ENCODE results near the gene GALNT16. TPM values are rescaled to one million over a fixed set of nuclear protein-coding genes. Genes with fewer than 3 reads are reported as not detected.
A peak's percentile ranks its signal among the peaks of the same experiment; 100 is the strongest.

The GALNT16 gene
- total and polyA plus RNA-seq, 11 donors, result 17.0 to 81.6 (median 51.3) TPM

DNA sequence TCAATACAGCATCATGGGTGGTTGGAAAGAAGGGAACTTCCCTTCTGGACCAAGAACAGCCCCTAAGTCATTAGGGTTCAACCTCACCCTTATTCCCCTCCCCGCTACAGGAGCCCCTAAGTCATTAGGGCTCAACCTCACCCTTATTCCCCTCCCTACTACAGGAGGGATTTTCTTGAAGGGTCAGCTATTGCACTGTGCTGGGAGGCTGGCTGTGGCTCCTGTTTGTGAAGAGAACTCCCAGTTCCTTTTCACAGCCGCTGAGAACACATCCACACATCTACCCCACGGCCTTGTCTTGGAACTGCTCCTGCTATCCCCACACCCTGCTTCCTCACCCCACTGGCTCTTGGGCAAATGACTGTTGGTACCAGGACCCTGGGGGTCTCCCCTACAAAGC, 93.2 kb downstream of the GALNT16 start:
- H3K9me3 ChIP-seq, result no peaks in the 10 kb centered on the region
- H3K36me3 ChIP-seq, result peaks cover 0 to 27% (median 16%) of the 10 kb centered on the region in 9 donors
- TF ChIP-seq POLR2A (IDR thresholded peaks at IDR 0.05), result no peak
- TF ChIP-seq, protein P1, sequence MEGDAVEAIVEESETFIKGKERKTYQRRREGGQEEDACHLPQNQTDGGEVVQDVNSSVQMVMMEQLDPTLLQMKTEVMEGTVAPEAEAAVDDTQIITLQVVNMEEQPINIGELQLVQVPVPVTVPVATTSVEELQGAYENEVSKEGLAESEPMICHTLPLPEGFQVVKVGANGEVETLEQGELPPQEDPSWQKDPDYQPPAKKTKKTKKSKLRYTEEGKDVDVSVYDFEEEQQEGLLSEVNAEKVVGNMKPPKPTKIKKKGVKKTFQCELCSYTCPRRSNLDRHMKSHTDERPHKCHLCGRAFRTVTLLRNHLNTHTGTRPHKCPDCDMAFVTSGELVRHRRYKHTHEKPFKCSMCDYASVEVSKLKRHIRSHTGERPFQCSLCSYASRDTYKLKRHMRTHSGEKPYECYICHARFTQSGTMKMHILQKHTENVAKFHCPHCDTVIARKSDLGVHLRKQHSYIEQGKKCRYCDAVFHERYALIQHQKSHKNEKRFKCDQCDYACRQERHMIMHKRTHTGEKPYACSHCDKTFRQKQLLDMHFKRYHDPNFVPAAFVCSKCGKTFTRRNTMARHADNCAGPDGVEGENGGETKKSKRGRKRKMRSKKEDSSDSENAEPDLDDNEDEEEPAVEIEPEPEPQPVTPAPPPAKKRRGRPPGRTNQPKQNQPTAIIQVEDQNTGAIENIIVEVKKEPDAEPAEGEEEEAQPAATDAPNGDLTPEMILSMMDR (IDR thresholded peaks at IDR 0.05), result no peak
- DNase-seq, result no peak
- H3K27ac ChIP-seq, result no peak overlapping the region
- 86 to 96% (median 92%) methylated on average over 3 of the region's 3 CpGs for whole genome bisulfite sequencing, 4 donors
- peaks cover 0 to 23% (median 11%) of the 10 kb centered on the region in 12 donors for H3K4me1 ChIP-seq
- ATAC-seq, result no peak
- H3K27me3 ChIP-seq, result no peaks in the 10 kb centered on the region
- H3K4me3 ChIP-seq, result no peak overlapping the region
- intact Hi-C loops (cut with DNase I), result loop anchor here in 1 of 10 donors (5.0 kb wide), 1 partner anchor 96 kb away; no protein-coding TSS in a partner anchor

DNA sequence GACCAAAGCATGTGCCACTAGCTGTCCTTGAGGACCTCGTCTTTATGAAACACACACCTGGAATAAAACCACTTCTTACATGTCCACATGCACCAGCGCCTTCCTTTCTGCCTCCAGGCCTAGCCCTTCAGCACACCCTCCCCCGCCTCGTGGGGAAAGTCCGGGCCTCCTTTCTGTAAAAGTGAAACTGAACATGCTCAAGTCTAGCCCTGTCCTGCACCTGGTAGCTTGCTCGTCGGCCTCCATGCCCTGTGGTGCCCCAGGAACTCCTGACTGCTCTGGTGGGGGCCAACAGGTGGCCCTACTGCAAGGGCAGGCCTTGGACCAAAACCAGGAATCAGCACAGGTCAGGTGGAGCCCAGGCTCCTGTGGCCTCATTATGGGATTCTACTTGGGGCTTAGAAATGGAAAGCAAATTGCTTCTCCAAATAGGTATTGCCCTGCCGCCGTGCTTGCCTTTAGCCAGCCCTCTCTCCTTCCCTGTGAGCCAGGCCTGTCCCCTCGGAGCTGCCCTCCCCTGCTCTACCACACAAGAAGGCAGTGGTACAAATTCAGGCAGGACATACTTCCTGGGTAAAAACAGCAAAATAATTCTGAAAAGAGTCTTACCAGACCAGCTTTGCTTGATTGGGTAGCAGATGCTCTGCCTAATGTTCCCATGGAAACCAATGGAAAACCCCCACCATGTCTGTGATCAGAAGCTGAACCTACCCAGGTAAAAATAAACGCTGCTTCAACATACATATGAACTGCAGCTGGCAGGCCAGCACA, 94.6 kb downstream of the GALNT16 start:
- intact Hi-C loops (cut with DNase I), result loop anchor here in 3 of 10 donors (5.0 kb wide), 1 partner anchor 97 kb away; no protein-coding TSS in a partner anchor
- H3K9me3 ChIP-seq, result no peaks in the 10 kb centered on the region
- no peak for DNase-seq
- peak overlapping the region in 1 of 12 donors; percentile 5 for H3K27ac ChIP-seq
- TF ChIP-seq POLR2A (IDR thresholded peaks at IDR 0.05), result no peak
- TF ChIP-seq, protein P1 (IDR thresholded peaks at IDR 0.05), result no peak
- H3K27me3 ChIP-seq, result no peaks in the 10 kb centered on the region
- H3K4me3 ChIP-seq, result no peak overlapping the region
- peaks cover 0 to 16% (median 7%) of the 10 kb centered on the region in 9 donors for H3K36me3 ChIP-seq
- peaks cover 0 to 23% (median 11%) of the 10 kb centered on the region in 12 donors for H3K4me1 ChIP-seq
- ATAC-seq, result no peak
- 71 to 81% (median 77%) methylated on average over 9 to 11 of the region's 11 CpGs for WGBS, 4 donors

DNA sequence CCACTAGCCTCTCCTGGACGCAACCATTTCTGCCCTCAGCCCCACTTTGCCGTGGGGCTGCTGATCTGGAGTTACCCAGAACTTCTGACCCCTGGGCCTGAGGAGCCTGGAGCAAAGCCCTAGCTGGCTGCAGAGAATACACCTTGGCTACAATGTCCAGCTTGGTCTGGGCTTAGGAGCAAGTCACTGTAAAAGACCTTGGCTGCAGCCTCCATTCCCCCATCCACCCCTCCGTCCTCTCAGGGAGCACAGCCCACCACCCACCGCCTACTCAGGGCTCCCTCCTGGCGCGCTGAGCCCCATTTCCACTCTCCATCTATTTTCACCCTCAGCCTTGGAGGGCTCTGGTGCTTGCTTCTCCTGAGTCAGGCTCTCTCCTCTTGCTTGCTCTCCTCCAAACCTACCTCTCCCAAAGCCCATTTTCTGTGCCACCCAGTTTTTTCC, 95.2 kb downstream of the GALNT16 start:
- intact Hi-C loops (cut with DNase I), result loop anchor here in 2 of 10 donors (5.0 kb wide), 1 partner anchor 98 kb away; no protein-coding TSS in a partner anchor
- H3K27ac ChIP-seq, result peak overlapping the region in 9 of 12 donors; percentile 18 to 64 (median 46)
- H3K36me3 ChIP-seq, result peaks cover 0 to 10% (median 7%) of the 10 kb centered on the region in 9 donors
- WGBS, 4 donors, result 83 to 96% (median 89%) methylated on average over 6 of the region's 6 CpGs
- peak in 1 of 4 donors; percentile 5 for ATAC-seq
- DNase-seq, result no peak
- no peaks in the 10 kb centered on the region for H3K9me3 ChIP-seq
- H3K4me1 ChIP-seq, result peaks cover 0 to 23% (median 11%) of the 10 kb centered on the region in 12 donors
- no peaks in the 10 kb centered on the region for H3K27me3 ChIP-seq
- no peak for TF ChIP-seq POLR2A (IDR thresholded peaks at IDR 0.05)
- TF ChIP-seq, protein P1 (IDR thresholded peaks at IDR 0.05), result no peak
- no peak overlapping the region for H3K4me3 ChIP-seq

DNA sequence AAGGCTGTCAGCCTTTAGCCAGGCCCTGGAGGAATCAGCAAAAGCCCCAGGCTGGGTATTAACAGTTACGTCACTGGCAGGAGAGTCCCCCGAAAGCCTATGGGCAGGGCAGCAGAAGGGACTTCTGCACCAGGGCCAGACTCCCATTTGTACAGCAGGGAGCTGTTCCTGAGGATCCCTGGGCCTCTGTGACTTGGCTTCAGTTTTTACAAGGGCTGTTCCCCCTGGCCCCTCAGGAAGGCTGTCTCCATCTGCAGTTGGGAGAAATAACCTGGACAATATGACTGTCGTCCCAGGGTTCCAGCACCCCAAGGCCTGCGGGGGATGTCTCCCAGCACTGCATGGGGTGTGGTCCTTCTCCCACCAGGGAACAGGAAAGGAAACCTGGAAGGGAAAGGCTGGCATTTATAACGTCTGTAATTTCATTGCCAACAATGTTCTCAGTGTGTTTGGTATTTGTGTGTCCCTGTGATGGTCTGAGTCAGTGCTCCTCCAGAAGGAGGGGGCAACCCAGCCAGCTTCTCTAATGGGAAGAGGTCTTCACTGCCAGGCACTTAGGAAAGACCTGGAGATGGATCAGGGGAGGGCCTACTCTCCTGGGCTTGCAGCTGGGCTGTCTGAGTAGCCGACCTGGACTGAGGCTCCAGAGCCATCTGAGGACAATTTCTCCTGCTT, 95.8 kb downstream of the GALNT16 start:
- Histone ChIP-seq H3K27me3 (no peaks in the 10 kb centered on the region), H3K9me3 (no peaks in the 10 kb centered on the region), H3K4me3 (no peak overlapping the region), H3K27ac (peak overlapping the region in 9 of 12 donors; percentile 18 to 64 (median 46)), H3K4me1 (peaks cover 0 to 23% (median 11%) of the 10 kb centered on the region in 12 donors), H3K36me3 (peaks cover 0 to 10% (median 4%) of the 10 kb centered on the region in 9 donors)
- ATAC-seq (peak in 3 of 4 donors; percentile 52 to 80 (median 72)), DNase-seq (peak in 2 of 5 donors; percentile 59 to 61)
- TF ChIP-seq, protein P1 (IDR thresholded peaks at IDR 0.05), result no peak
- no peak for TF ChIP-seq POLR2A (IDR thresholded peaks at IDR 0.05)
- 46 to 63% (median 57%) methylated on average over 5 to 6 of the region's 6 CpGs for WGBS, 4 donors
- intact Hi-C loops (cut with DNase I), result loop anchor here in 2 of 10 donors (5.0 kb wide), 1 partner anchor 98 kb away; no protein-coding TSS in a partner anchor

All from heart left ventricle (tissue), 16 donors.